WERI-Rb-1 (cell line): Measurements from ENCODE around the gene GNL1.
"Not testable (repeated sequence)": the region's sequence is repeated elsewhere in the genome, so short reads cannot be mapped to it uniquely, and the experiment has no call there.

ENCODE experiments used
- DNase-seq: peaks from one replicate; pipeline ENCODE4 v3.0.0-alpha.2; 2020
- H3K27ac ChIP-seq: fragments of 250-450 bp; sonication (Bioruptor Pico); 2 replicates; pipeline ENCODE4 v1.5.1; 2020; ENCODE audit warnings: mild to moderate bottlenecking, moderate library complexity
- H3K27me3 ChIP-seq: fragments of 250-450 bp; sonication (Bioruptor Pico); 2 replicates; pipeline ENCODE4 v1.5.1; 2021; ENCODE audit warnings: mild to moderate bottlenecking, low read depth, moderate library complexity; ENCODE audit not compliant: insufficient read depth, severe bottlenecking
- H3K36me3 ChIP-seq: fragments of 250-450 bp; sonication (Bioruptor Pico); 2 replicates; pipeline ENCODE4 v1.5.1; 2020; ENCODE audit warnings: mild to moderate bottlenecking, moderate library complexity
- H3K4me3 ChIP-seq: 2 replicates; pipeline ENCODE4 v1.5.1; 2011; ENCODE audit warnings: low read depth, mild to moderate bottlenecking, control low read depth, low read length
- H3K9me3 ChIP-seq: fragments of 250-450 bp; sonication (Bioruptor Pico); 2 replicates; pipeline ENCODE4 v1.5.1; 2021; ENCODE audit warnings: mild to moderate bottlenecking, moderate library complexity; ENCODE audit not compliant: severe bottlenecking
- TF ChIP-seq, protein P1 (sequence below): IDR thresholded peaks from 2 replicates; pipeline ENCODE4 v1.5.1; 2011; ENCODE audit warnings: low read depth, mild to moderate bottlenecking, control low read depth, inconsistent platforms, low read length

Gene GNL1

DNA sequence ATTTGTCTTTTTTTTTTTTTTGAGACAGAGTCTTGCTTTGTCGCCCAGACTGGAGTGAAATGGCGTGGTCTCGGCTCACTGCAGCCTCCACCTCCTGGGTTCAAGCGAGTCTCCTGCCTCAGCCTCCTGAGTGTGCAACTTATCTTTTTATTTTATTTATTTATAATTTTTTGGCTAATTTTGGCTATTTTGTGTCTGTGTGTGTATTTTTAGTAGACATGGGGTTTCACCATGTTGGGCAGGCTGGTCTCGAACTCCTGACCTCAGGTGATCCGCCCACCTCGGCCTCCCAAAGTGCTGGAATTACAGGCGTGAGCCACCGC, 39.6 kb downstream of the GNL1 start:
- not testable (repeated sequence) for H3K36me3 ChIP-seq, DNase-seq, H3K4me3 ChIP-seq, H3K27ac ChIP-seq, H3K9me3 ChIP-seq, H3K27me3 ChIP-seq

DNA sequence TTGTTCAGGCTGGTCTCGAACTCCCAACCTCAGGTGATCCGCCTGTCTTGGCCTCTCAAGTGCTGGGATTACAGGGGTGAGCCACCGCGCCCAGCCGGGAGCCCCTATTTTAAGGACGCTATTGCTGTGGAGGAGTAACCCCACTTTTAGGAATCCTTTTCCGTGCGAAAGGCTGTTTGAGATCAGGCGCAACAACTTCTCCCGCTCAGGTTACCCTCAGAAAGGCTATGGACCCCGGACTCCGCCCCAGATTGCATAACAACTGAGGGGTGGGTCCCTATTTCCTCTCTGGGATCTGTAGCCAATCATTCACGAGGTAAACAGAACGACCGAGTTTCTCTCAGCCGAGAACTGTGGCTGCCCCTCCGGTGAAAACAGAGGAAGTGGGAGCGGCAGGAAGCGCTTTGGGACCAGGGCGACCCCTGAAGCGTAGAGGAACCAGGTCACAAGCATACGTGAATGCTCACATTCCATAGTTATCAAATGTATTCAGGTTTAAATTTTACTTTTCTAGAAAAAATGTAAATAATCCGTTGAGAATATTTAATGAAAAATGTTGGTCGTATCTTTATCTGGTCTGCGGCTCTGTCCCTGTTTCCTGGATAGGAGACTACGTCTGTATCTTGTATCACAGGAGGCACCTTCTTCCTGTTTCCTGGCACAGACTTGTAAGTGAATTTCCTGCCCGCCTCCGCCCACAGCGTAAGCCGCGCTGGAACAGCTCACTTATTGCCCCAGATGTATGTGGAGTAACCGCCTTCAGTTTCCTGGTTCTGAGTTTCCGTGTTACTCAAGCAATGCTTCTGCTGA, 40.1 kb downstream of the GNL1 start:
- TF ChIP-seq, protein P1, sequence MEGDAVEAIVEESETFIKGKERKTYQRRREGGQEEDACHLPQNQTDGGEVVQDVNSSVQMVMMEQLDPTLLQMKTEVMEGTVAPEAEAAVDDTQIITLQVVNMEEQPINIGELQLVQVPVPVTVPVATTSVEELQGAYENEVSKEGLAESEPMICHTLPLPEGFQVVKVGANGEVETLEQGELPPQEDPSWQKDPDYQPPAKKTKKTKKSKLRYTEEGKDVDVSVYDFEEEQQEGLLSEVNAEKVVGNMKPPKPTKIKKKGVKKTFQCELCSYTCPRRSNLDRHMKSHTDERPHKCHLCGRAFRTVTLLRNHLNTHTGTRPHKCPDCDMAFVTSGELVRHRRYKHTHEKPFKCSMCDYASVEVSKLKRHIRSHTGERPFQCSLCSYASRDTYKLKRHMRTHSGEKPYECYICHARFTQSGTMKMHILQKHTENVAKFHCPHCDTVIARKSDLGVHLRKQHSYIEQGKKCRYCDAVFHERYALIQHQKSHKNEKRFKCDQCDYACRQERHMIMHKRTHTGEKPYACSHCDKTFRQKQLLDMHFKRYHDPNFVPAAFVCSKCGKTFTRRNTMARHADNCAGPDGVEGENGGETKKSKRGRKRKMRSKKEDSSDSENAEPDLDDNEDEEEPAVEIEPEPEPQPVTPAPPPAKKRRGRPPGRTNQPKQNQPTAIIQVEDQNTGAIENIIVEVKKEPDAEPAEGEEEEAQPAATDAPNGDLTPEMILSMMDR, result no peak
- Histone ChIP-seq H3K4me3 (no peak overlapping the region), H3K27ac (no peak overlapping the region), H3K9me3 (peaks cover 10% of the 10 kb centered on the region), H3K27me3 (no peaks in the 10 kb centered on the region), H3K36me3 (no peaks in the 10 kb centered on the region)
- no peak for DNase-seq

DNA sequence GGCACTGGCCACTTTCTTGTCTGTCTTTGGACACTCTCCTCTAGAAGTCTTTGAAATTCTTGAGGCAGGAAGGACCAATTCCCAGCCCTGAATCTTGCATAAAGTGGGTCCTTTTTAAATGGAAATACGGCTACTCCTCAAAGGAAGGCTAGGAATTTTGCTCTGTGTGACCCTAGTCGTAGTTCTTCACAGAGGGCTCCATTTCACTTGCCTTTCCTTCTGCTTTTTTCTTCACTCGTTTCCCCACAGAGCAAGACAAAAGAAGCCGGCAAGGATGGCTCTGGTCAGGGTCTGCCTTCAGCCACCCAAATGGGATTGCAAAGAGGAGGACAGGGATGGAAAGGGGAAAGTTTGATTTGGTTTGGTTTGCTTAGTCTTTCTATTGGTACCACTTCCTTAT, 41.2 kb downstream of the GNL1 start:
- Histone ChIP-seq H3K4me3 (no peak overlapping the region), H3K9me3 (peaks cover 10% of the 10 kb centered on the region), H3K36me3 (no peaks in the 10 kb centered on the region), H3K27ac (no peak overlapping the region), H3K27me3 (no peaks in the 10 kb centered on the region)
- TF ChIP-seq, protein P1, result no peak
- DNase-seq, result no peak

DNA sequence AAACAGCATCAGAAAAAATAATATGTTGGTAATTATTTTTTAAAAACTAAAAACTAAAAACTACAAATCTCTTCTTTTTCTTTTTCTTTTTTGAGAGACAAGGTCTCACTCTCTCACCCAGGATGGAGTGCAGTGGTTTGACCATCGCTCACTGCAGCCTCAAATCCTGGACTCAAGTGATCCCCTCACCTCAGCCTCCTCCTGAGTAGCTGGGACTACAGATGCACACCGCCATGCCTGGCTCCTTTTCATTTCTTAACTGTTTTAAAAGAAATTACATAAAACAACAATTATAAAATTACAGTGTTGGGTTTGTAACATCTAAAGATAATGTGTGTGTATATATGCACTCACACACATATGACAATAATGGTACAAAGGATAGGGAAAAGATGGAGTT, 42.8 kb downstream of the GNL1 start:
- H3K9me3 ChIP-seq, result peaks cover 9% of the 10 kb centered on the region
- TF ChIP-seq, protein P1, result no peak
- no peak for DNase-seq
- no peaks in the 10 kb centered on the region for H3K36me3 ChIP-seq
- no peak overlapping the region for H3K27ac ChIP-seq
- H3K27me3 ChIP-seq, result no peaks in the 10 kb centered on the region
- no peak overlapping the region for H3K4me3 ChIP-seq

DNA sequence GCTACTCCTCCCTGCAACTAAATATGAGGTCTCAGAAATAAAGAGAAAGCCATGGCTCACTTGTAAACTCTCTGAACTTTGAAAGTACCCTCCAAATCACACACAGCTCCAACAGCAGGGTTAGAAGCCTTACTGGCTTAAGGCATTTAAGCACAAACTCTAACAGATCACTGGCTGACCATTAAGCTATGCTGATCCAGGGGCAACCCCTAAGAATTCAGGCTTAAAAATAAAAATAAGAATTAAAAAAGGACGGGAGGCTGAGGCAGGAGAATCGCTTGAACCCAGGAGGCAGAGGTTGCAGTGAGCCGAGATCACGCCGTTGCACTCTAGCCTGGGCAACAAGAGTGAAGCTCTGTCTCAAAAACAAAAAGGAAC, 45.1 kb downstream of the GNL1 start:
- DNase-seq, result no peak
- Histone ChIP-seq H3K9me3 (peaks cover under 1% of the 10 kb centered on the region), H3K4me3 (no peak overlapping the region), H3K36me3 (no peaks in the 10 kb centered on the region), H3K27me3 (no peaks in the 10 kb centered on the region), H3K27ac (no peak overlapping the region)
- TF ChIP-seq, protein P1, result no peak

DNA sequence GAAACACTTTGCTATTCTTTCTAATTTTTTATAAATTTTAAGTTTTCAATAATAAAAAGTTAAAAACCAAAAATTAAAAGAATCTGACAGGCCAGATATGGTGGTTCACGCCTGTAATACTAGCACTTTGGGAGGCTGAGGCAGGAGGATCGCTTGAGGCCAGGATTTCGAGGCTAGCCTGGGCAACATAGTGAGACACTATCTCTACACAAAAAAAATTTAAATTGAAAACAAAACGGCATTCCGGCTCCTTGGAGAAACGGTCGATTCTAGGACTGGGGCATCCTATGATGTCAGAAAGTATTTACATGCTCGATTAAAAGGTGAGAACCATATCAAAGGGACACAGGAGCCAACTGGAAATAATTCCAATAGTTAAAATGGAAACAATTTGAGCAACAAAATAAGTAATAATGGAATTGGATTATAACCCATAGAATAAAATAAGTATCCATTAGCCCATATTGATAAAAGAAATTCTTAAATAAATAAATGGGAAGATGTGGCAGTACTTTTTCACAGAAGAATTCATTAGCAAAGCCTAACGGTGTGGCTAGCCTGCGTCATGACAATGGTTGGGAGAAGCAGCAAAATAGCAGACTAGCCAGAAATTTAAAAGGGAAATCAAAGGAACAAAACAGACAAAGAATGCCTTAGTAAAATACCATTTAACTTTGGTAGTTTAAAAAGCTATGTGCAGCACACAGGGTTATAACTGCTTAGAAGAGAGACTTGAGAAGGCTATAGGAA, 45.7 kb downstream of the GNL1 start:
- H3K27ac ChIP-seq, result no peak overlapping the region
- DNase-seq, result no peak
- H3K9me3 ChIP-seq, result no peaks in the 10 kb centered on the region
- TF ChIP-seq, protein P1, result no peak
- no peaks in the 10 kb centered on the region for H3K36me3 ChIP-seq
- no peaks in the 10 kb centered on the region for H3K27me3 ChIP-seq
- no peak overlapping the region for H3K4me3 ChIP-seq
